Prostate gland (tissue), 2 donors: ENCODE results near the gene XIRP1. TPM values are rescaled to one million over a fixed set of nuclear protein-coding genes. Genes with fewer than 3 reads are reported as not detected.

Experiments used
- DNase-seq: peaks from one replicate; pipeline ENCODE4 v3.0.0-alpha.2; 2019; ENCODE audit warnings: low spot score
- H3K27ac ChIP-seq, 2 donors: fragments of 200-600 bp; sonication (generic); 2 replicates each; pipeline ENCODE4 v1.5.1; 2017 to 2019
- H3K27me3 ChIP-seq: fragments of 200-600 bp; sonication (generic); replicated peaks from 2 replicates; pipeline ENCODE4 v1.5.1; 2019; ENCODE audit not compliant: insufficient read depth
- H3K36me3 ChIP-seq, 2 donors: fragments of 200-600 bp; sonication (generic); 1 replicate in 1 of 2; 2 replicates in 1 of 2; pipeline versions ENCODE4 v1.5.1 to v1.8.1; 2017 to 2019
- H3K4me1 ChIP-seq: fragments of 200-600 bp; sonication (generic); replicated peaks from 2 replicates; pipeline ENCODE4 v1.5.1; 2019
- H3K4me3 ChIP-seq, 2 donors: fragments of 200-600 bp; sonication (generic); 2 replicates each; pipeline ENCODE4 v1.5.1; 2017 to 2019
- H3K9me3 ChIP-seq: fragments of 200-600 bp; sonication (generic); 2 replicates; pipeline ENCODE4 v1.5.1; 2017
- POLR2A ChIP-seq: fragments of 450-650 bp; IDR thresholded peaks from one replicate; pipeline ENCODE4 v1.6.1; 2016; ENCODE audit warnings: antibody characterized with exemption, mild to moderate bottlenecking
- POLR2AphosphoS5 ChIP-seq: sonication (generic); formaldehyde crosslinking; IDR thresholded peaks from one replicate; pipeline ENCODE4 v1.6.1; 2017; ENCODE audit warnings: antibody characterized with exemption
- WGBS: methylation state at CpG from one replicate; pipeline ENCODE4 v1.1.5; 2018; 5-methylcytosine and 5-hydroxymethylcytosine counted together
- intact Hi-C: fragments of 100-400 bp; cut with DNase I; formaldehyde crosslinking; loops from one replicate; pipeline ENCODE4 v1.14.2; 2022
- total RNA-seq, 2 donors: library from RNA; depleted of rRNA; stranded (reverse); fragments of >200 nt; gene quantifications; one replicate each; pipeline ENCODE4 v1.1.0, GENCODE V29; 2016
- TF ChIP-seq, protein P1 (sequence below), 4 experiments: fragments of 200-600 bp in 2 of 4; fragments of 450-650 bp in 2 of 4; sonication (generic) in 2 of 4; IDR thresholded peaks; 1 replicate in 3 of 4; 2 replicates in 1 of 4; pipeline ENCODE4 v1.5.1; 2016 to 2019; ENCODE audit warnings: antibody characterized with exemption in 4 of 4, mild to moderate bottlenecking in 2 of 4, moderate library complexity in 2 of 4

The XIRP1 gene
- total RNA-seq, 2 donors from 2014 or later, result 0.40 to 2.2 TPM

DNA sequence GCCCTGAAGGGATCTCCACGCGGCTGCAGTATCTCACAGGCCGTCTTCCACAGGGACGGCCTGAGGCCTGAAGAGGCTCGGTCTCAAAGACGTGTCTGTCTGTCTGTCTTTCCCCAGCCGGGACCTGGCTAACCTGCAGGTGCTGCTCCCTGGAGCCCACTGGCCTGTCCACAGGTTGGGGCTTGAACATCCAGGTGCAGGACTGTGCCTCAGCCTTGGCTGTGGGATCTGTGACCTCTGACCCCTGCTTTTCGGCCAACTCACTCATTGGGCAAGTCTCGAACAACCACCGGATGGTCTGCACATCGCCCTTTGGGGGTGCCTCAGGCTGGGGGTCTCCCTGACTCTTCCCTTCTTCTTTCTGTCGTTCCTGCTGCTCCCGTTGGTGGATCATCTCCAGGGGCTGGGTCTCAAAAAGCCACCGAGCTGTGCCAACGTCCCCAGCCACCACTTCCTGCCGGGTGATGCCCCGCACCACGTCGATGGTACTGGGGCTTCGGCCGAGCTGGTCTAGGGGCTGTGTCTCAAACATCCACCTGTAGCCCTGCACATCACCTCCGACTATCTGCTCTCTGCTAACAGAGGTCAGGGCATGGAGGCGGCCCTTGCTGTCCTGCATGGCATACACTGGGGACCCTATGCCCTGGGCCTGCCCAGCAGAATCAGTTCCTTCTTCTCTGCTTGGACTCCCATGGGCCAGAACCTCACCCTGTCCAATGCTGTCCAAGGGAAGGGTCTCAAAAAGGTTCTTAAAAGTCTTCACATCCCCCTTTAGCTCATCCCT, 4.8 kb downstream of the XIRP1 start:
- Histone ChIP-seq H3K4me1 (no peaks in the 10 kb centered on the region), H3K4me3 (no peak overlapping the region), H3K27ac (no peak overlapping the region), H3K27me3 (no peaks in the 10 kb centered on the region), H3K9me3 (no peaks in the 10 kb centered on the region), H3K36me3 (no peaks in the 10 kb centered on the region)
- TF ChIP-seq POLR2A (no peak), POLR2AphosphoS5 (no peak)
- TF ChIP-seq, protein P1, sequence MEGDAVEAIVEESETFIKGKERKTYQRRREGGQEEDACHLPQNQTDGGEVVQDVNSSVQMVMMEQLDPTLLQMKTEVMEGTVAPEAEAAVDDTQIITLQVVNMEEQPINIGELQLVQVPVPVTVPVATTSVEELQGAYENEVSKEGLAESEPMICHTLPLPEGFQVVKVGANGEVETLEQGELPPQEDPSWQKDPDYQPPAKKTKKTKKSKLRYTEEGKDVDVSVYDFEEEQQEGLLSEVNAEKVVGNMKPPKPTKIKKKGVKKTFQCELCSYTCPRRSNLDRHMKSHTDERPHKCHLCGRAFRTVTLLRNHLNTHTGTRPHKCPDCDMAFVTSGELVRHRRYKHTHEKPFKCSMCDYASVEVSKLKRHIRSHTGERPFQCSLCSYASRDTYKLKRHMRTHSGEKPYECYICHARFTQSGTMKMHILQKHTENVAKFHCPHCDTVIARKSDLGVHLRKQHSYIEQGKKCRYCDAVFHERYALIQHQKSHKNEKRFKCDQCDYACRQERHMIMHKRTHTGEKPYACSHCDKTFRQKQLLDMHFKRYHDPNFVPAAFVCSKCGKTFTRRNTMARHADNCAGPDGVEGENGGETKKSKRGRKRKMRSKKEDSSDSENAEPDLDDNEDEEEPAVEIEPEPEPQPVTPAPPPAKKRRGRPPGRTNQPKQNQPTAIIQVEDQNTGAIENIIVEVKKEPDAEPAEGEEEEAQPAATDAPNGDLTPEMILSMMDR (IDR thresholded peaks at IDR 0.05), result no peak
- WGBS, result 94% methylated on average over 23 of the region's 23 CpGs
- DNase-seq, result no peak
- intact Hi-C loops, result loop anchor here (2.0 to 10.0 kb wide), 3 partner anchors 80 to 197 kb away; partner anchors contain the start of genes GORASP1, SLC25A38 and TTC21A

DNA sequence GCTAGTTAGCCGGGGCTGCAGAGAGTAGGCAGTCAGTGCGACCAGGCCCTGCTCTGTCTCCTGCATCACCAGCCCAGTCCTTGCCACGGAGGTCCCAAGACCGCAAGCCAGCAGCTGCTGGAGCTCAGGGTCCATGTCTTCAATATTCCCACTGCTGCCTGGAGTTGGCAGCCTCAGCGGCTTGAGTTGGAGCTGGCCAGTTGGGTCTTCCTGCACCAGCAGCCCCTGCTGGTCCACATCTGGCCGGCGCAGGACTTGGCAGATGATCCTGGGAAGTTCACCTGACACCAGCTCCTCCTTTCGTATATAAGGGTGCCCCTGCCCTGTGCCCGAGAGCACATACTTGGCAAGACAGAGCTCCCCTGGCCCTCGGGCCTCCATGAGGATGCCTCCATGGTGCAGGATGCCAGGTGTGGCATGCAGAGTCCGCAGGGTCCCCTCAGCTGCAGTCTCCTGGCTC, 5.7 kb downstream of the XIRP1 start:
- no peak overlapping the region for H3K4me3 ChIP-seq
- H3K9me3 ChIP-seq, result no peaks in the 10 kb centered on the region
- H3K27ac ChIP-seq, result no peak overlapping the region
- no peaks in the 10 kb centered on the region for H3K36me3 ChIP-seq
- DNase-seq, result no peak
- H3K27me3 ChIP-seq, result no peaks in the 10 kb centered on the region
- intact Hi-C loops, result loop anchor here (5.0 to 10.0 kb wide), 2 partner anchors 79 to 198 kb away; partner anchors contain the start of genes GORASP1, SLC25A38 and TTC21A
- TF ChIP-seq POLR2A, result no peak
- TF ChIP-seq, protein P1 (IDR thresholded peaks at IDR 0.05), result no peak
- TF ChIP-seq POLR2AphosphoS5, result no peak
- no peaks in the 10 kb centered on the region for H3K4me1 ChIP-seq
- WGBS, result 85% methylated on average over 11 of the region's 11 CpGs

DNA sequence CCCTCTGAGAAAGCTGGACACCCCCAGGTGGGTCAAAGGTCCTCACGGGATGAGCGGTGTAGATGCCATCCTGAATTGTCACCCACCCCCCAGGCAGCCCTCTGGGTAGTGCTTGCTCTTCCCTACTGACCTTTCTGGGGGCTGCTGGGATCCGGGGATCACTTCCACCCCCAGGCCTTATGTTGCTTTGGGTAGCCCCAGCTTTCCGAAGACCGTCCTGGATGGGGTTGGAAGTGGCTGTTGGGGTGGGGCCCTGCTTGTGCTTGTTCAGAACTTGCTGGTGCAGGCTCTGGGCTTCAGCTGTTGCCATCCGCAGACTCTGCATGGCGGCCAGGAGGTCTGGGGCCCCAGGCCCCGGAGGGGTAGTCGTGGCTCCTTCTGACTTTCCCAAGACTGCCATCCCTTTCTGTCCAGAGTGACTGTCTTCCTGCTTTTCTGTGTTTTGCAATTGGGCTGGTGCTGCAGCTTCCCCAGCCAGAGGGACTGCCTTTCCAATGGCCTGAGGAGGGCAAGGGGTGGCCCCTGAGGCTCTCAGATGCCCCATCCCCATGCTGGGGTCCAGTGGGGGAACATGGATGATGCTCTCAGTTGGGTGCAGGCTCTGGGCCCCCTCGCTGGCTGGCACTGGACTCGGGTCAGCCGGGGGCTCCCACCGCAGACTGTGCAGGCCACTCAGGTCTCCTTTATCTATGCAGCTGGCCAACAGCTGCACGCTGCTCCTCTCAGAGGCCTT, 6.3 kb downstream of the XIRP1 start:
- Histone ChIP-seq H3K4me1 (no peaks in the 10 kb centered on the region), H3K4me3 (no peak overlapping the region), H3K36me3 (no peaks in the 10 kb centered on the region), H3K27ac (no peak overlapping the region), H3K27me3 (no peaks in the 10 kb centered on the region), H3K9me3 (no peaks in the 10 kb centered on the region)
- TF ChIP-seq POLR2A, result no peak
- TF ChIP-seq, protein P1 (IDR thresholded peaks at IDR 0.05), result no peak
- TF ChIP-seq POLR2AphosphoS5, result no peak
- DNase-seq, result no peak
- WGBS, result 89% methylated on average over 14 of the region's 14 CpGs
- intact Hi-C loops, result loop anchor here (5.0 to 10.0 kb wide), 2 partner anchors 79 to 199 kb away; partner anchors contain the start of genes GORASP1, SLC25A38 and TTC21A

DNA sequence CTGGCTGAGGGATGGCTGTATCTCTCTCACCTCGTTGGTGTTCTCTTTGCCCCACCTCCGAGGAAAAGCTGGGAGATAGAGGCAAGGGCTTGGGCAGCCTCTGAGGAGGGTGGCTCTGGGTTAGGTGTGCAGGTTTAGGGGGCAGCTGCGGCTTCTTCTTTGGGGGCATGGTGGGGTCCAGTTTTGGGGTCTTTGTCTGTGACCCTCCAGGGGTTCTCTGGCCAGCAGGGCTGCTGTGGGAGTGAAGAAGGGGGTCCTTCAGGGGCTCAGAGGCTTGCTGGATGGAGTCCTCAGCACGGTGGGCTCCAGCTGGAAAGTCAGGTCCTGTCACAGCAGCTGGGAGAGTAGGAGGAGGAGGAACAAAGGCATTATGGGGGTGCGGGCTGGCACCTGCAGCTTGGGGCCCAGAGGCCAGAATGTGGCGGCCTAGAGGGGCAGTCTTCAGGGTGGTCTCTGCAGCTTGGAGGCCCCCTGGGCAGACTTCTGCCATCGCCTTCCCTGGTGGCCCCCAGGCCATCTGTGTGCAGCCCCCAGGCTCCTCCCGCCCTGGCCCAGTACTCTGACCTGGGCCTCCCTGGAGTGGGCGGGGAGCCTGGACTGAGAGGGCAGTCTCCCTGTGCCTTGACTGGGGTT, 7.0 kb downstream of the XIRP1 start:
- no peak overlapping the region for H3K27ac ChIP-seq
- H3K9me3 ChIP-seq, result no peaks in the 10 kb centered on the region
- no peaks in the 10 kb centered on the region for H3K27me3 ChIP-seq
- DNase-seq, result no peak
- no peaks in the 10 kb centered on the region for H3K36me3 ChIP-seq
- intact Hi-C loops, result loop anchor here (5.0 to 10.0 kb wide), 2 partner anchors 78 to 199 kb away; partner anchors contain the start of genes GORASP1, SLC25A38 and TTC21A
- 96% methylated on average over 9 of the region's 9 CpGs for WGBS
- no peaks in the 10 kb centered on the region for H3K4me1 ChIP-seq
- TF ChIP-seq, protein P1 (IDR thresholded peaks at IDR 0.05), result no peak
- TF ChIP-seq POLR2AphosphoS5 (no peak), POLR2A (no peak)
- no peak overlapping the region for H3K4me3 ChIP-seq
